ENCODE data around the gene COL6A5.
"Not testable (repeated sequence)": the region's sequence is repeated elsewhere in the genome, so short reads cannot be mapped to it uniquely, and the experiment has no call there.

The COL6A5 gene, protein sequence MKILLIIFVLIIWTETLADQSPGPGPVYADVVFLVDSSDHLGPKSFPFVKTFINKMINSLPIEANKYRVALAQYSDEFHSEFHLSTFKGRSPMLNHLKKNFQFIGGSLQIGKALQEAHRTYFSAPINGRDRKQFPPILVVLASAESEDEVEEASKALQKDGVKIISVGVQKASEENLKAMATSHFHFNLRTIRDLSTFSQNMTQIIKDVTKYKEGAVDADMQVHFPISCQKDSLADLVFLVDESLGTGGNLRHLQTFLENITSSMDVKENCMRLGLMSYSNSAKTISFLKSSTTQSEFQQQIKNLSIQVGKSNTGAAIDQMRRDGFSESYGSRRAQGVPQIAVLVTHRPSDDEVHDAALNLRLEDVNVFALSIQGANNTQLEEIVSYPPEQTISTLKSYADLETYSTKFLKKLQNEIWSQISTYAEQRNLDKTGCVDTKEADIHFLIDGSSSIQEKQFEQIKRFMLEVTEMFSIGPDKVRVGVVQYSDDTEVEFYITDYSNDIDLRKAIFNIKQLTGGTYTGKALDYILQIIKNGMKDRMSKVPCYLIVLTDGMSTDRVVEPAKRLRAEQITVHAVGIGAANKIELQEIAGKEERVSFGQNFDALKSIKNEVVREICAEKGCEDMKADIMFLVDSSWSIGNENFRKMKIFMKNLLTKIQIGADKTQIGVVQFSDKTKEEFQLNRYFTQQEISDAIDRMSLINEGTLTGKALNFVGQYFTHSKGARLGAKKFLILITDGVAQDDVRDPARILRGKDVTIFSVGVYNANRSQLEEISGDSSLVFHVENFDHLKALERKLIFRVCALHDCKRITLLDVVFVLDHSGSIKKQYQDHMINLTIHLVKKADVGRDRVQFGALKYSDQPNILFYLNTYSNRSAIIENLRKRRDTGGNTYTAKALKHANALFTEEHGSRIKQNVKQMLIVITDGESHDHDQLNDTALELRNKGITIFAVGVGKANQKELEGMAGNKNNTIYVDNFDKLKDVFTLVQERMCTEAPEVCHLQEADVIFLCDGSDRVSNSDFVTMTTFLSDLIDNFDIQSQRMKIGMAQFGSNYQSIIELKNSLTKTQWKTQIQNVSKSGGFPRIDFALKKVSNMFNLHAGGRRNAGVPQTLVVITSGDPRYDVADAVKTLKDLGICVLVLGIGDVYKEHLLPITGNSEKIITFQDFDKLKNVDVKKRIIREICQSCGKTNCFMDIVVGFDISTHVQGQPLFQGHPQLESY (N-terminal part only)

DNA sequence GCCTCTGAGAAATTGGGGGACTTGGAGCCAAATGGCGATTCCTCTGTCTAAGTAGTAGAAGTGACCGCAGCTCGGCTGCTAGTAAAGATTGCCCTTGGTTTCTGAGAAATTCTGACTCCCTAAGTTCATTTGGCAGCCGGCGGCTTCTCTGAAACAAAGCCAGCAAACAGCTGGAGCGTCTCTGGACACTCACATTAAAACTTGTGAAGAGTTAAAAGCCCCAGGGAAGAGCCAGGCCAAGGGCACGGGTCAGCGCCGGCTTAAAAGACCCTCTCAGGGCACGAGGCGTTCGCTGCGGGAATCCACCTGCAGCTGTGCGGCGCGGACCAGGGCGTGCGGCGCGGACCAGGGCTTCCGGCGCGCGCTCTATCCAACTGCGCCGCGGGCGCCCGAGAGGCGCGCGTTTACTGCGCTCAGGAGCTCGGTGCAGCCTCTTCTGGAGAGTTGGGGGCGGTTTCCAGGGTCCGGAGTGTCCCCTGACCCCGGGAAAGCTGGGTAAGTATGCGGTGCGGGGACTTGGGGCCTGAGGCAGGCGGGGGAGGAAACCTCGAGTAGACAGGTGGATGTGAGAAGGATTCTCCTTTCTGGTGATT lies at the start of gene COL6A5:
COL6A5 (plus strand) TSS at position 186 of the 593 bp plus-strand sequence. CDS start 27,967 bp downstream, outside the sequence.
- no peak for DNase-seq

GRCh38 chr3:130299531-130299930 lies 45.9 kb upstream of the COL6A5 start:
- no peak for DNase-seq

- no peak for DNase-seq
Observed at GRCh38 chr3:130300888-130301287, 44.6 kb upstream of the COL6A5 start.

DNA sequence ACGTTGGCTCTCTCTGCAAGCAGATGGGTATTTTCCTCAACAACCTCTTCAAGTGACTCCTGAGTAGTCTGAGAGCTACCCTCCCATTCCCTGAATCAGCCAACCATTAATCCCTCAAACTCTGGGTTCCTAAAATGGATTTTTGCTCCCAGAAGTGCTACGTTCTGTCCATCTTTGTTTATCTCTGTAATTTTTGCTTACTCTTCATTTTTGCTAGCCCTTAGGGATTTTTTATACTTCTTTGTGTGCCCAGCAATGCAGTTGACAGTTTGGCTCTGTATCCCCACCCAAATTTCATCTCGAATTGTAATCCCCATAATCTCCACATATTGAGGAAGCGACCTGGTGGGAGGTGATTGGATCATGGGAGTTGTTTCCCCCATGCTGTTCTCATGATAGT lies 35.4 kb upstream of the COL6A5 start:
- DNase-seq: no peak

DNA sequence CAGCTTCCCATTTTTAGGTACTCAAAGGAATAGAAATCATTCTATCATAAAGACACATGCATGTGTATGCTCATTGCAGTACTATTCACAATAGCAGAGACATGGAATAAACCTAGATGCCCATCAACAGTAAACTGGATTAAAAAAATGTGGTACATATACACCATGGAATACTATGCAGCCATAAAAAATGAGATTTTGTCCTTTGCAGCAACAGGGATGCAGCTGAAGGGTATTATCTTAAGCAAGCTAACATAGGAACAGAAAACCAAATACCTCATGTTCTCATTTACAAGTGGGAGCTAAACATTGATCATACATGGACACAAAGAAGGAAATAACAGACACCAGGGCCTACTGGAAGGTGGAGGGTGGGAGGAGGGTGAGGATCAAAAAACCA lies 33.1 kb upstream of the COL6A5 start:
- DNase-seq: no peak

- DNase-seq: no peak
Observed at GRCh38 chr3:130316169-130316568, 29.3 kb upstream of the COL6A5 start.

DNA sequence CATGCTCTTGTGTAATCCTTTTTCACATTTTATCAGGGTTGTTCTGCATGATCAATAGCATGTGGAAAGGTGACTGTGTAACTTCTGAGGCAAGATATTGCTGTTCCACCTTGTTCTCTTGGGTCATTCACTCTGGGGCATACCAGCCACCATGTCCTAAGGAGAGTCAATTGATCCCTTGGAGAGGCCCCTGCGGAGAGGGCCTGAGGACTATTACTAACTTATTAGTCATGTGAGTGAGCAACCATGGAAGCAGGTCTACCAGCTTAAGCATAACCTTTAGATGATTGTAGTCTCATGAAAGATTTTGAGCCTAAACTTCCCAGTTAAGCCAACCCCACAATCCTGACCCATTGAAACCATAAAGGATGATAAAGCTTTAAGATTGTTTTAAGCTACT lies 22.0 kb upstream of the COL6A5 start:
- no peak for DNase-seq

DNA sequence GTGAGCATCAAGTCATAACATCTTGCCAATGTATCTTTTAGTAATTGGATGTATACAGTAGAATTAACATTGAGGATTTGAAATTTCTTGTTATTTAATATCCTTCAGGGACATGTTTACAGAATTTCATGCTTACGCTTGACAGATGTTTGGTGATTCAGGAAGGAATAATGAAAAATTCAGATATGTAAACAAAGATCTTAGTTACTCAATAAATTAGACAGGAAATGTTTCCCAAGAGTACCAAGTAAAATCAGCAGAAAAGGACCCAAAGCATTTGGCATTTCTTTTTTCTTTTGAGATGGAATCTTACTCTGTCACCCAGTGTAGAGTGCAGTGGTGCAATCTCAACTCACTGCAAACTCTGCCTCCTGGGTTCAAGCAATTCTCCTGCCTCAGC lies 4.7 kb upstream of the COL6A5 start:
- no peak for DNase-seq

- no peak for DNase-seq
Observed at GRCh38 chr3:130341388-130341787, 4.1 kb upstream of the COL6A5 start.

DNA sequence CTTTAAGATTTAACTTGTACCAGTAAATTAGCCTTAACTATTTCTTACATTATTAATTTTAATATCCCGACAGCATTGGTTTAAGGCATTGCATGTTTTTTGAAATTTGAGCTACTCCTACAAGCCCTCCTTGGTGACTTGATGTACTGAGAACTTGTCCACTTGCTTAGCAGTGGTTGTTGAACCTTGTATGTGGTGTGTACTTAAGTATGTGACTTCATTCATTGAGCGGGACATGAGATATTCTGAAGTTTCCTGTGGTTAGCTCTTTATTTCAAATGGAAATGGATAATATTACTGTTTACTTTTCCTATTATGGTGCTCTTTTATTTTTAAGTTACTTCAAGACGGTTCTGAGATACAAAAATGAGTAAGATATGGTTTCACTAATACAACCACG lies 3.6 kb upstream of the COL6A5 start:
- DNase-seq: no peak

- DNase-seq: no peak
Observed at GRCh38 chr3:130342821-130343661, 2.4 kb upstream of the COL6A5 start.

- not testable (repeated sequence) for DNase-seq
Observed at GRCh38 chr3:130348258-130348657, 2.8 kb downstream of the COL6A5 start.

GRCh38 chr3:130354430-130354829 lies 9.0 kb downstream of the COL6A5 start:
- DNase-seq: no peak

DNA sequence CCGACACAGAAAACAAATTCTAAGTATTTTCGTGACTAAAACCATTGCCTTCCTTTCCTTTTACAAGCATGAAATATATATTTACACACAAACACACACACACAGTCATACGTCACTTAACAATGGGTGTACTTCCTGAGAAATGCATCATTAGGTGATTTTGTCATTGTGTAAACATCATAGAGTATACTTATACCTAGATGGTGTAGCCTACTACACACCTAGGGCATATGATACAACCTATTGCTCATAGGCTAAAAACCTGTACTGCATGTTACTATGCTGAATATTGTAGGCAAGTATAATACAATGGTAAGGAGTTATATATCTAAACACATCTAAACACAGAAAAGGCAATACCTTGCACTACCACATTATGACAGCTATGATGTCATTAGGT lies 28.6 kb downstream of the COL6A5 start:
- no peak for DNase-seq

DNA sequence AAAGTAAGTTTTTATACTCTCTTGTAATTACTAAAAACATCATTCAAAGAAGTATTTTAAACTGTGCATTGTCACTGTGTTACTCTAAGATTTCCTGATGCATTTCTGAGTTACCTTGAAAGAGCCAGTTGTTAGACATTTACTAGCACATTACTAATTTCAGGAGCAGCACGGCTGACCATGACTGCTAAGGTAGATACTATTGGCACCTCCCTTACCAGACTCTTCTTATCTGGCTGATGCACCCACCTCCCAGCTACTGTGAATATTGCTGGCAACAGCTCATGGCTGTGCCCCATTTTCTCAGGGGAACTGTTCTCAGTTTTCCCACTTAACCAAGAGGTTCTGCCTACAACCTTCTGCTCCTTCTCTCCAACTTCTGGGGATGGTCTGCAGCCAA lies 29.4 kb downstream of the COL6A5 start:
- DNase-seq: no peak

DNA sequence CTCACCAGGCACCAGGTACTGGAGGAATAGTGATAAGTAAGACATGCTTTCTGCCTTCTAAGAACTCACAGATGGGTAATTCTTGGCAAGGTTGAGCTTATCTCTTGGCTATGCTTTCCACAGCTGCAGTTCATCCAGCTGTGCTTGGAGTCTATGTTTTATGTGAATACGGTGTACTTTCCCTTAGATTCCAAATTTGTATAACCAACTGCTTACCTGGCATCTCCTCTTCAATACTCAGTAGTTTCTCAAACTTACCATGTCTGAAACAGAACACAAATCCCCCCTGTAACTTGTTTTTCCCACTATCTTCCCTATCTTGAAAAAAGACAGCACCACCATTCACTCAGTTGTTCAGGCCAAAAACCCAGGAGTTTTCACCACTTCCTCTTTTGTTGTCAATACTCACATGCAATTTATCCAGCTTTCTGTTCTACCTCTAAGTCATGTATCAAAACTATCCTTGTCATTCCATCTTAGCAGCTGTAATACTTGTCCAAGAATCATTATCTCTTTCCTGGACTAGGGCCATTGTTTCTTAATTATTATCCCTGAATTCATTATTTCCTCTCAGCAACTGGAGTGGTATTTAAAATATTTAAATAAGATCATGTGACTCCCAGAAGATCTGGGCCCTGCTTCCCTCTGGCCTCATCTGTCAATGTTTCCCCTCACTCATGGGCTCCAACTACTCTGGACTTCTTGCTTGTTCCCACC lies 32.6 kb downstream of the COL6A5 start:
- DNase-seq: no peak

- no peak for DNase-seq
Observed at GRCh38 chr3:130378677-130379191, 33.3 kb downstream of the COL6A5 start.

- no peak for DNase-seq
Observed at GRCh38 chr3:130379274-130379673, 33.8 kb downstream of the COL6A5 start.

DNA sequence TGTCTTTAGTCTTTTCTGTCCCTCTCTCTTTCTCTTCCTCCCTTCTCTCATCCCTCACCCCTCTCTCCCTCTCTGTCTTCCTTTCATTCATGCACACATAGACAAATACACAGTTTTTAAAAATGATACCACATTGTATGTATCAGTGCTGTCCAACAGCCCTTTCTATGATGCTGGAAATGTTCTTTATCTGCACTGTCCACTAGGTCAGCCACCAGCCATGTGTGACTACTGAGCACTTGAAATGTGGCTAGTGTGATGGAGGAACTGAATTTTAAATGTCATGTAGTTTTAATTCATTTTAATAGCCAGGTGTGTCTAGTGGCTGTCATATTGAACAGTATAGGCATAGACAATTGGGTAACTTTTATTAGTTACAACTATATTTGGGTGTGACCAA lies 34.9 kb downstream of the COL6A5 start:
- DNase-seq: no peak

- no peak for DNase-seq
Observed at GRCh38 chr3:130383424-130383823, 38.0 kb downstream of the COL6A5 start.

DNA sequence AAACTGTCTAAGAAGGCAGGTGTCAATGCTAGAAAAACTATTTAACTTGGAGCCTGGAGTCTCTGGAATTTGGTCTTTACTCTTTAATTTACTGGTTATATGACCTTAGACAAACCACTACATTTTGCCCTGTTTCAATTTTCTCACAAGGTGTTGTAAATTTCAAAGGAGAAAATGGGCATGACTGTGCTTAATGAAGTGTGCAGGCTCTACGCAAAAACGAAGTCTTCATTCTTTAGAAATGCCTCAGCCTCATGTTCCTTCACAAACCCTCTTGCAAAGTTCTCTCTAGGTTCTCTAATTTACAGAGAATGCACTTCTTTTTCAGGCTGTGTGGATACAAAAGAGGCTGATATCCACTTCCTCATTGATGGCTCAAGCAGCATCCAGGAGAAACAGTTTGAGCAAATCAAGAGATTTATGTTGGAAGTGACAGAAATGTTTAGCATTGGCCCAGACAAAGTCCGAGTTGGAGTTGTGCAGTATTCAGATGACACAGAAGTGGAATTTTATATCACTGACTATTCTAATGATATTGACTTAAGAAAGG lies 39.1 kb downstream of the COL6A5 start:
- no peak for DNase-seq
